AG09319 (cell line): ENCODE data around the gene ALG14.

ENCODE experiments used
- DNase-seq: peaks from one replicate; pipeline ENCODE4 v3.0.0-alpha.2; 2010; ENCODE audit warnings: low read depth; ENCODE audit errors: extremely low read depth
- CTCF ChIP-seq: IDR thresholded peaks from 2 replicates; pipeline ENCODE4 v1.5.1; 2011; ENCODE audit warnings: low read depth, mild to moderate bottlenecking, inconsistent platforms, low read length, moderate library complexity

Gene ALG14

GRCh38 chr1:94973309-94973922 is 99.3 kb downstream of the ALG14 start:
- no peak for TF ChIP-seq CTCF
- no peak for DNase-seq

- no peak for DNase-seq
- no peak for TF ChIP-seq CTCF
These were observed 101.2 kb downstream of the ALG14 start for GRCh38 chr1:94971491-94971924.

- DNase-seq, result no peak
- TF ChIP-seq CTCF, result no peak
These were observed 102.0 kb downstream of the ALG14 start for GRCh38 chr1:94970783-94971182.

- TF ChIP-seq CTCF, result no peak
These were observed 103.6 kb downstream of the ALG14 start for GRCh38 chr1:94969137-94969536.

GRCh38 chr1:94966033-94966432 is 106.7 kb downstream of the ALG14 start:
- DNase-seq, result no peak
- TF ChIP-seq CTCF, result no peak

More at GRCh38 chr1:94969137-94969536, 103.6 kb downstream of the ALG14 start:
- no peak for DNase-seq

- no peak for TF ChIP-seq CTCF
- no peak for DNase-seq
These were observed 108.9 kb downstream of the ALG14 start for GRCh38 chr1:94963864-94964263.

- no peak for DNase-seq
- TF ChIP-seq CTCF, result no peak
These were observed 110.1 kb downstream of the ALG14 start for GRCh38 chr1:94962409-94963265.
